ENCODE measurements around the gene LAMC2. TPM values are rescaled to one million over a fixed set of nuclear protein-coding genes. Genes with fewer than 3 reads are reported as not detected.
A peak's percentile ranks its signal among the peaks of the same experiment; 100 is the strongest.

Gene LAMC2
- polyA plus RNA-seq, 4 donors, result 2.4 to 70.6 (median 6.2) TPM

- no peaks in the 10 kb centered on the region for H3K9me3 ChIP-seq (ENCODE audit: control insufficient read depth in 2 of 2, insufficient read depth in 1 of 2, low read depth in 1 of 2, low read length in 1 of 2)
- 83 to 92% (median 92%) methylated on average over 2 of the region's 2 CpGs for WGBS, 3 donors
- H3K36me3 ChIP-seq (ENCODE audit: control insufficient read depth in 3 of 3, insufficient read depth in 2 of 3, low read depth in 1 of 3, low read length in 3 of 3), result peaks cover 0 to 34% (median 0%) of the 10 kb centered on the region in 3 donors
- no peak overlapping the region for H3K27ac ChIP-seq (ENCODE audit: low read depth in 1 of 3, low read length in 2 of 3)
- DNase-seq, result no peak
- H3K4me3 ChIP-seq (ENCODE audit: low read depth in 1 of 3, low read length in 3 of 3), result no peak overlapping the region
- no peak for FAIRE-seq
- peaks cover 0 to 19% (median 0%) of the 10 kb centered on the region in 3 donors for H3K4me1 ChIP-seq (ENCODE audit: control insufficient read depth in 3 of 3, insufficient read depth in 2 of 3, low read depth in 1 of 3, low read length in 2 of 3)
- no peaks in the 10 kb centered on the region for H3K27me3 ChIP-seq (ENCODE audit: control insufficient read depth in 3 of 3, insufficient read depth in 3 of 3, low read length in 3 of 3)
These were observed 44.3 kb downstream of the LAMC2 start for GRCh38 chr1:183230413-183230812.

GRCh38 chr1:183231545-183231944, 45.5 kb downstream of the LAMC2 start:
- DNase-seq (no peak), FAIRE-seq (no peak)
- Histone ChIP-seq H3K27ac (ENCODE audit: low read depth in 1 of 3, low read length in 2 of 3) (no peak overlapping the region), H3K4me3 (ENCODE audit: low read depth in 1 of 3, low read length in 3 of 3) (no peak overlapping the region), H3K27me3 (ENCODE audit: control insufficient read depth in 3 of 3, insufficient read depth in 3 of 3, low read length in 3 of 3) (no peaks in the 10 kb centered on the region), H3K9me3 (ENCODE audit: control insufficient read depth in 2 of 2, insufficient read depth in 1 of 2, low read depth in 1 of 2, low read length in 1 of 2) (no peaks in the 10 kb centered on the region), H3K36me3 (ENCODE audit: control insufficient read depth in 3 of 3, insufficient read depth in 2 of 3, low read depth in 1 of 3, low read length in 3 of 3) (peaks cover 0 to 30% (median 0%) of the 10 kb centered on the region in 3 donors), H3K4me1 (ENCODE audit: control insufficient read depth in 3 of 3, insufficient read depth in 2 of 3, low read depth in 1 of 3, low read length in 2 of 3) (peaks cover 0 to 31% (median 0%) of the 10 kb centered on the region in 3 donors)
- WGBS, 3 donors, result 88 to 98% (median 93%) methylated on average over 1 of the region's 1 CpG

- Histone ChIP-seq H3K27me3 (ENCODE audit: control insufficient read depth in 3 of 3, insufficient read depth in 3 of 3, low read length in 3 of 3) (no peaks in the 10 kb centered on the region), H3K27ac (ENCODE audit: low read depth in 1 of 3, low read length in 2 of 3) (no peak overlapping the region)
- FAIRE-seq, result no peak
These were observed 47.0 kb downstream of the LAMC2 start for GRCh38 chr1:183233113-183233512.

GRCh38 chr1:183234660-183235476, 48.8 kb downstream of the LAMC2 start:
- no peaks in the 10 kb centered on the region for H3K27me3 ChIP-seq (ENCODE audit: control insufficient read depth in 3 of 3, insufficient read depth in 3 of 3, low read length in 3 of 3)
- H3K9me3 ChIP-seq (ENCODE audit: control insufficient read depth in 2 of 2, insufficient read depth in 1 of 2, low read depth in 1 of 2, low read length in 1 of 2), result no peaks in the 10 kb centered on the region
- FAIRE-seq (no peak), DNase-seq (peak in 1 of 2 donors; percentile 75)
- H3K4me3 ChIP-seq (ENCODE audit: low read depth in 1 of 3, low read length in 3 of 3), result peak overlapping the region in 1 of 3 donors; percentile 5
- WGBS, 3 donors, result 49 to 71% (median 65%) methylated on average over 15 of the region's 15 CpGs
- peaks cover 0 to 48% (median 0%) of the 10 kb centered on the region in 3 donors for H3K4me1 ChIP-seq (ENCODE audit: control insufficient read depth in 3 of 3, insufficient read depth in 2 of 3, low read depth in 1 of 3, low read length in 2 of 3)
- H3K27ac ChIP-seq (ENCODE audit: low read depth in 1 of 3, low read length in 2 of 3), result peak overlapping the region in 2 of 3 donors; percentile 59 to 84
- H3K36me3 ChIP-seq (ENCODE audit: control insufficient read depth in 3 of 3, insufficient read depth in 2 of 3, low read depth in 1 of 3, low read length in 3 of 3), result peaks cover 0 to 21% (median 0%) of the 10 kb centered on the region in 3 donors

More at GRCh38 chr1:183233113-183233512, 47.0 kb downstream of the LAMC2 start:
- no peaks in the 10 kb centered on the region for H3K9me3 ChIP-seq (ENCODE audit: control insufficient read depth in 2 of 2, insufficient read depth in 1 of 2, low read depth in 1 of 2, low read length in 1 of 2)
- DNase-seq, result no peak
- peaks cover 0 to 25% (median 0%) of the 10 kb centered on the region in 3 donors for H3K36me3 ChIP-seq (ENCODE audit: control insufficient read depth in 3 of 3, insufficient read depth in 2 of 3, low read depth in 1 of 3, low read length in 3 of 3)
- peaks cover 0 to 39% (median 0%) of the 10 kb centered on the region in 3 donors for H3K4me1 ChIP-seq (ENCODE audit: control insufficient read depth in 3 of 3, insufficient read depth in 2 of 3, low read depth in 1 of 3, low read length in 2 of 3)
- H3K4me3 ChIP-seq (ENCODE audit: low read depth in 1 of 3, low read length in 3 of 3), result no peak overlapping the region

DNA sequence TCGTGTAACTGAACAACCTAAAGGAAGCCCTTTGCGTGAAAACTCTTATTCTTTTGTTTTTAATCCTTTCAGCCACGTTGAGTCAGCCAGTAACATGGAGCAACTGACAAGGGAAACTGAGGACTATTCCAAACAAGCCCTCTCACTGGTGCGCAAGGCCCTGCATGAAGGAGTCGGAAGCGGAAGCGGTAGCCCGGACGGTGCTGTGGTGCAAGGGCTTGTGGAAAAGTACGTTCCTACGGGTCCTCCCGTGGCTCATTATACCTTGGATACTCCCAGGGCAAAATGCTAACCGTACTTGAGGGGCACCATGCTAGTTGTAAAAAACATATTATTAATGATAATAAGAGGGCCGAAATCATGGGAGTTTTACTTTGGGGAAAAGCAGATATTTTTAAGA, 49.4 kb downstream of the LAMC2 start:
- peak overlapping the region in 2 of 3 donors; percentile 59 to 84 for H3K27ac ChIP-seq (ENCODE audit: low read depth in 1 of 3, low read length in 2 of 3)
- H3K9me3 ChIP-seq (ENCODE audit: control insufficient read depth in 2 of 2, insufficient read depth in 1 of 2, low read depth in 1 of 2, low read length in 1 of 2), result no peaks in the 10 kb centered on the region
- H3K36me3 ChIP-seq (ENCODE audit: control insufficient read depth in 3 of 3, insufficient read depth in 2 of 3, low read depth in 1 of 3, low read length in 3 of 3), result peaks cover 0 to 25% (median 0%) of the 10 kb centered on the region in 3 donors
- peaks cover 0 to 55% (median 0%) of the 10 kb centered on the region in 3 donors for H3K4me1 ChIP-seq (ENCODE audit: control insufficient read depth in 3 of 3, insufficient read depth in 2 of 3, low read depth in 1 of 3, low read length in 2 of 3)
- WGBS, 3 donors, result 91 to 94% (median 94%) methylated on average over 14 of the region's 14 CpGs
- H3K27me3 ChIP-seq (ENCODE audit: control insufficient read depth in 3 of 3, insufficient read depth in 3 of 3, low read length in 3 of 3), result no peaks in the 10 kb centered on the region
- no peak overlapping the region for H3K4me3 ChIP-seq (ENCODE audit: low read depth in 1 of 3, low read length in 3 of 3)
- DNase-seq (no peak), FAIRE-seq (no peak)

- no peaks in the 10 kb centered on the region for H3K9me3 ChIP-seq (ENCODE audit: control insufficient read depth in 2 of 2, insufficient read depth in 1 of 2, low read depth in 1 of 2, low read length in 1 of 2)
- no peak overlapping the region for H3K4me3 ChIP-seq (ENCODE audit: low read depth in 1 of 3, low read length in 3 of 3)
- WGBS, 3 donors, result 45 to 78% (median 55%) methylated on average over 6 of the region's 6 CpGs
- peaks cover 0 to 23% (median 0%) of the 10 kb centered on the region in 3 donors for H3K36me3 ChIP-seq (ENCODE audit: control insufficient read depth in 3 of 3, insufficient read depth in 2 of 3, low read depth in 1 of 3, low read length in 3 of 3)
- peaks cover 0 to 61% (median 0%) of the 10 kb centered on the region in 3 donors for H3K4me1 ChIP-seq (ENCODE audit: control insufficient read depth in 3 of 3, insufficient read depth in 2 of 3, low read depth in 1 of 3, low read length in 2 of 3)
- FAIRE-seq (no peak), DNase-seq (peak; percentile 52 to 81)
- H3K27me3 ChIP-seq (ENCODE audit: control insufficient read depth in 3 of 3, insufficient read depth in 3 of 3, low read length in 3 of 3), result no peaks in the 10 kb centered on the region
- H3K27ac ChIP-seq (ENCODE audit: low read depth in 1 of 3, low read length in 2 of 3), result peak overlapping the region in 1 of 3 donors; percentile 84
These were observed 50.2 kb downstream of the LAMC2 start for GRCh38 chr1:183236158-183236725.

GRCh38 chr1:183237046-183237445, 51.0 kb downstream of the LAMC2 start:
- H3K36me3 ChIP-seq (ENCODE audit: control insufficient read depth in 3 of 3, insufficient read depth in 2 of 3, low read depth in 1 of 3, low read length in 3 of 3), result peaks cover 0 to 23% (median 0%) of the 10 kb centered on the region in 3 donors
- H3K4me3 ChIP-seq (ENCODE audit: low read depth in 1 of 3, low read length in 3 of 3), result no peak overlapping the region
- no peaks in the 10 kb centered on the region for H3K9me3 ChIP-seq (ENCODE audit: control insufficient read depth in 2 of 2, insufficient read depth in 1 of 2, low read depth in 1 of 2, low read length in 1 of 2)
- peaks cover 0 to 64% (median 0%) of the 10 kb centered on the region in 3 donors for H3K4me1 ChIP-seq (ENCODE audit: control insufficient read depth in 3 of 3, insufficient read depth in 2 of 3, low read depth in 1 of 3, low read length in 2 of 3)
- DNase-seq, result no peak
- peak overlapping the region in 1 of 3 donors; percentile 84 for H3K27ac ChIP-seq (ENCODE audit: low read depth in 1 of 3, low read length in 2 of 3)
- no peaks in the 10 kb centered on the region for H3K27me3 ChIP-seq (ENCODE audit: control insufficient read depth in 3 of 3, insufficient read depth in 3 of 3, low read length in 3 of 3)
- 95 to 97% (median 96%) methylated on average over 2 of the region's 2 CpGs for WGBS, 3 donors
- no peak for FAIRE-seq

DNA sequence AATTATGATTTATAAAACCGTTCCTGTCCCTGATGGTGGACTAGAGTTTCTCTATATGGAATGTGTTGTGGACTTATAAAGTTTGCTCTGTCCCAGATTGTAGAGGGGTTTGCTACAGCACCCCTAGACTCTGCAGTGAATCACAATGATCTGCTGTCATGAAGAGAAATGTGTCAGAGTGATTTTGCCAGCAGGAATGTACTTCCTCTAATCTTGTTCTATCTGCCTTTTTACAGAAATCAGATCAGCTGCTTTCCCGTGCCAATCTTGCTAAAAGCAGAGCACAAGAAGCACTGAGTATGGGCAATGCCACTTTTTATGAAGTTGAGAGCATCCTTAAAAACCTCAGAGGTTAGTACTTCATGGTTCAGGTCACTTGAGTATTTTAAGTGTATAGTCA, 52.0 kb downstream of the LAMC2 start:
- whole genome bisulfite sequencing, 3 donors, result 83 to 88% (median 86%) methylated on average over 2 of the region's 2 CpGs
- FAIRE-seq, result no peak

More for the DNA sequence above, 52.0 kb downstream of the LAMC2 start:
- H3K9me3 ChIP-seq (ENCODE audit: control insufficient read depth in 2 of 2, insufficient read depth in 1 of 2, low read depth in 1 of 2, low read length in 1 of 2), result no peaks in the 10 kb centered on the region
- no peak for DNase-seq
- H3K27ac ChIP-seq (ENCODE audit: low read depth in 1 of 3, low read length in 2 of 3), result no peak overlapping the region
- H3K4me1 ChIP-seq (ENCODE audit: control insufficient read depth in 3 of 3, insufficient read depth in 2 of 3, low read depth in 1 of 3, low read length in 2 of 3), result peaks cover 0 to 73% (median 0%) of the 10 kb centered on the region in 3 donors
- no peaks in the 10 kb centered on the region for H3K27me3 ChIP-seq (ENCODE audit: control insufficient read depth in 3 of 3, insufficient read depth in 3 of 3, low read length in 3 of 3)
- H3K4me3 ChIP-seq (ENCODE audit: low read depth in 1 of 3, low read length in 3 of 3), result no peak overlapping the region
- peaks cover 0 to 16% (median 0%) of the 10 kb centered on the region in 3 donors for H3K36me3 ChIP-seq (ENCODE audit: control insufficient read depth in 3 of 3, insufficient read depth in 2 of 3, low read depth in 1 of 3, low read length in 3 of 3)

Measured in small intestine (tissue), 7 donors.